GM19467 (cell line): ENCODE results near the gene APC2.

Experiments used
- ATAC-seq: cut with Tn5 transposase; IDR thresholded peaks from one replicate; pipeline ENCODE4 v1.9.1; 2021; ENCODE audit warnings: mild to moderate bottlenecking, moderate library complexity; ENCODE audit not compliant: unreplicated experiment

Gene APC2

GRCh38 chr19:1449467-1450442 is at the start of gene APC2:
Gene APC2, plus strand, starts transcription at chr19:1450121. Its CDS starts 2,881 bp downstream, at chr19:1453002.
- no peak for ATAC-seq

GRCh38 chr19:1400281-1401137 is 49.4 kb upstream of the APC2 start:
- no peak for ATAC-seq

- no peak for ATAC-seq
Observed at GRCh38 chr19:1401138-1401888, 48.6 kb upstream of the APC2 start, which contains the start of gene GAMT. Gene GAMT, minus strand, starts transcription at chr19:1401542. Its CDS starts 66 bp downstream, at chr19:1401476.

- no peak for ATAC-seq
Observed at GRCh38 chr19:1401889-1402217, 48.1 kb upstream of the APC2 start.

- no peak for ATAC-seq
Observed at GRCh38 chr19:1402411-1403070, 47.4 kb upstream of the APC2 start.

GRCh38 chr19:1406774-1407527 is 43.0 kb upstream of the APC2 start:
- ATAC-seq: peak; percentile 73

GRCh38 chr19:1407528-1408299 is 42.2 kb upstream of the APC2 start, which contains the start of gene DAZAP1:
Gene DAZAP1, plus strand, starts transcription at chr19:1407586. Its CDS starts 188 bp downstream, at chr19:1407774.
- ATAC-seq: peak; percentile 26

GRCh38 chr19:1408300-1409203 is 41.4 kb upstream of the APC2 start:
- no peak for ATAC-seq

- ATAC-seq: no peak
Observed at GRCh38 chr19:1409204-1410005, 40.5 kb upstream of the APC2 start.

- no peak for ATAC-seq
Observed at GRCh38 chr19:1410136-1410786, 39.7 kb upstream of the APC2 start.

- no peak for ATAC-seq
Observed at GRCh38 chr19:1410789-1411188, 39.1 kb upstream of the APC2 start.

- ATAC-seq: no peak
Observed at GRCh38 chr19:1411255-1412191, 38.4 kb upstream of the APC2 start.

- no peak for ATAC-seq
Observed at GRCh38 chr19:1412323-1412923, 37.5 kb upstream of the APC2 start.

- no peak for ATAC-seq
Observed at GRCh38 chr19:1412995-1413800, 36.7 kb upstream of the APC2 start.
